ENCODE measurements around the gene PIM1.

The PIM1 gene

DNA sequence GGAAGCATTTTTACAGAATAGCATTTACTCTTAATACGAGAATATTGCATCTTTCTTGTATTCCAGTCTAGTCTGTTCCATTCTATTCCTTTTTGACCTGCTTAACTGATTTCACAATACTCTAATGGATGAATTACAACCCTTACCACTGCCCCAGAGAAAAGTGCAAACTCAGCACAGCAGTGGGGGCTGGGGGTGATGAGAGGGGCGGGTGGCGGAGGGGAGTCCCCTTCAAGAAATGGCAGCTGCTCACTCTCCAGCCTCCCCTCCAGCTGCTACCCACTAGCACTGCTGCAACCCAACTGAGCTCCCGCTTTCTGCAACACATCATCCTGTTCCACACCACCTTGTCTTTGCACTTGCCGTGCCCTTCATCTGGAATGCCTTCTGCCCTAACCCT lies 30.1 kb downstream of the PIM1 start:
- H3K9me3 Mint-ChIP-seq = peaks cover 3% of the 10 kb centered on the region
- peaks cover 22% of the 10 kb centered on the region for H3K4me1 Mint-ChIP-seq
- TF ChIP-seq, protein P1, sequence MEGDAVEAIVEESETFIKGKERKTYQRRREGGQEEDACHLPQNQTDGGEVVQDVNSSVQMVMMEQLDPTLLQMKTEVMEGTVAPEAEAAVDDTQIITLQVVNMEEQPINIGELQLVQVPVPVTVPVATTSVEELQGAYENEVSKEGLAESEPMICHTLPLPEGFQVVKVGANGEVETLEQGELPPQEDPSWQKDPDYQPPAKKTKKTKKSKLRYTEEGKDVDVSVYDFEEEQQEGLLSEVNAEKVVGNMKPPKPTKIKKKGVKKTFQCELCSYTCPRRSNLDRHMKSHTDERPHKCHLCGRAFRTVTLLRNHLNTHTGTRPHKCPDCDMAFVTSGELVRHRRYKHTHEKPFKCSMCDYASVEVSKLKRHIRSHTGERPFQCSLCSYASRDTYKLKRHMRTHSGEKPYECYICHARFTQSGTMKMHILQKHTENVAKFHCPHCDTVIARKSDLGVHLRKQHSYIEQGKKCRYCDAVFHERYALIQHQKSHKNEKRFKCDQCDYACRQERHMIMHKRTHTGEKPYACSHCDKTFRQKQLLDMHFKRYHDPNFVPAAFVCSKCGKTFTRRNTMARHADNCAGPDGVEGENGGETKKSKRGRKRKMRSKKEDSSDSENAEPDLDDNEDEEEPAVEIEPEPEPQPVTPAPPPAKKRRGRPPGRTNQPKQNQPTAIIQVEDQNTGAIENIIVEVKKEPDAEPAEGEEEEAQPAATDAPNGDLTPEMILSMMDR (IDR thresholded peaks at IDR 0.05; ENCODE audit: unreplicated experiment in 3 of 3) = no peak
- H3K27ac Mint-ChIP-seq = no peak overlapping the region
- no peak overlapping the region for H3K4me3 Mint-ChIP-seq
- no peaks in the 10 kb centered on the region for H3K27me3 Mint-ChIP-seq (ENCODE audit: low read depth)
- no peaks in the 10 kb centered on the region for H3K36me3 Mint-ChIP-seq (ENCODE audit: low read depth)

DNA sequence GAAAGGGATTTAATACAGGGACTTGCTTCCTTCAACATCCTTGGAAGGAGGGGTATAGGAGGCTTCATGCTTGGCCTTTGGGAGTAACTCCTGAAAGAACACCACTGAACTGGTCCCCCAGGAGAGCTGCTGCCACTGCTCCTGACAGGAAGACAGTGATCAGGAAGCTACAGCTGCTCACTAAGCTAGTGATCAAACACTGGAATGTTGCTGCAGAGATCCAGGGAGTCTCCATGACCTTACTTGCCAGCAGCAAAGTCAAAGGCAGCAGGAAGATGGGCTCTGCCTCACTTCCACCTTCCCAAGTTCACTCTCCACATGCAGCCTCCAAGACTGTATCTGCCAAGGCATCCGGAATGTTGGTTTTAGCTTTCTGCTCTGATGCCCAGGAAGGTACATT lies 31.8 kb downstream of the PIM1 start:
- Mint-ChIP-seq H3K27me3 (ENCODE audit: low read depth) (no peaks in the 10 kb centered on the region), H3K27ac (no peak overlapping the region), H3K4me1 (peaks cover 22% of the 10 kb centered on the region), H3K4me3 (no peak overlapping the region), H3K36me3 (ENCODE audit: low read depth) (no peaks in the 10 kb centered on the region), H3K9me3 (no peaks in the 10 kb centered on the region)
- TF ChIP-seq, protein P1 (IDR thresholded peaks at IDR 0.05; ENCODE audit: unreplicated experiment in 3 of 3) = no peak

DNA sequence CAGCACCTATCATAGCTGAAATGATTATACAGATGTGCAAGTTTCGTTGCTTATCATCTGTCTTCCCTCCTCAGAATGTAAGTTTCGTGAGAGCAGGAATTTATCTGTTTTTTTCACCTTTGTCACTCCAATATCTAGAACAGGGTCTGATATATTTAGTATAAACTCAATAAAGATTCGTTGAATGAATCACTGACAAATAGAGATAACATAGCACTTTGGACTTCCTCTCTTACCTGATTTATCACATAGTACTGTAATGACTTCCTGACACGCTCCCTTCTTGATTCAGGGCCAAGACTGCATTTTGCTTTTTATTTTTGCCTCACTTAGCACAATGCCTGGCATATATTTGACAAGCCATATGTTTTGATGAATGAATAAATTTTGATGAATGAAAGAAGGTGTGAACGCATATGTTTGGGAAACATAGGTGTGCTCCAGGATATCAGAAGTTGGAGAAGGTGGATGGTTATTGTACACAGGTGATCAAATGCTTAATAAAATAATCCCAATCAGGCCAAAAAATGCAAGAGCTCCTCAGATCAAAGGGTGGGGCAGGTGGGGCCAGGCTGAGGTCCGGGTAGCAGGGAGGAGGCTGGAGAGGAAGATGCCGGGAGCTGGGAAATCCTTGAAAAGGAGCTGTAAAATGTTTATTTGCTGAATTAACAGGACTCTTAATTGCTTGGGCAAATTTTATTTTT lies 33.0 kb downstream of the PIM1 start:
- peaks cover 22% of the 10 kb centered on the region for H3K4me1 Mint-ChIP-seq
- H3K4me3 Mint-ChIP-seq = no peak overlapping the region
- H3K9me3 Mint-ChIP-seq = no peaks in the 10 kb centered on the region
- H3K27me3 Mint-ChIP-seq (ENCODE audit: low read depth) = no peaks in the 10 kb centered on the region
- peak overlapping the region in 1 of 3 experiments; percentile 31 for H3K27ac Mint-ChIP-seq
- H3K36me3 Mint-ChIP-seq (ENCODE audit: low read depth) = no peaks in the 10 kb centered on the region
- TF ChIP-seq, protein P1 (IDR thresholded peaks at IDR 0.05; ENCODE audit: unreplicated experiment in 3 of 3) = no peak

DNA sequence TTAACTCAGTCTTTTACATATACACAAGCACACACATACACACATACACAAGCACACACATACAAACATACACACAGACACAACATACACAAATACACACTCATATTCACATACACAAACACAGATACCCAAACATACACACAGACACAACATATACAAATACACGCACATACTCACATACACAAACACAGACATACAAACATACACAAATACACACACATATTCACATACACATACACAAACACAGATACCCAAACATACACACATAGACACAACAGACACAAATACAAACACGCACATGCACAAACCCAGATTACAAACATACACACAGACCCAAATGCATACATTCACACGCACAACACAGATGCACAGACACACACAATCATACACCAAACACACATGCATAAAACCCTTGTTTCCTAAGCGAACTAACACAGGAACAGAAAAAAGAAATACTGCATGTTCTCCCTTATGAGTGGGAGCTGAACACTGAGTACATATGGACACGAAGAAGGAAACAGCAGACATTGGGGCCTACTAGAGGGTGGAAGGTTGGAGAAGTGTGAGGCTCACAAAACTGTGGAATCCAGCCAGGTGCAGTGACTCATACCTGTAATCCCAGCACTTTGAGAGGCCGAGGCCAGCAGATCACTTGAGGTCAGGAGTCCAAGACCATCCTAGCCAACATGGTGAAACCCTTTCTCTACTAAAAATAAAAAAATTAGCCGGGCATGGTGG lies 34.2 kb downstream of the PIM1 start:
- H3K4me3 Mint-ChIP-seq = no peak overlapping the region
- peak overlapping the region; percentile 1 to 70 (median 53) for H3K27ac Mint-ChIP-seq
- TF ChIP-seq, protein P1 (IDR thresholded peaks at IDR 0.05; ENCODE audit: unreplicated experiment in 3 of 3) = no peak
- H3K27me3 Mint-ChIP-seq (ENCODE audit: low read depth) = no peaks in the 10 kb centered on the region
- H3K4me1 Mint-ChIP-seq = peaks cover 22% of the 10 kb centered on the region
- H3K36me3 Mint-ChIP-seq (ENCODE audit: low read depth) = no peaks in the 10 kb centered on the region
- no peaks in the 10 kb centered on the region for H3K9me3 Mint-ChIP-seq

DNA sequence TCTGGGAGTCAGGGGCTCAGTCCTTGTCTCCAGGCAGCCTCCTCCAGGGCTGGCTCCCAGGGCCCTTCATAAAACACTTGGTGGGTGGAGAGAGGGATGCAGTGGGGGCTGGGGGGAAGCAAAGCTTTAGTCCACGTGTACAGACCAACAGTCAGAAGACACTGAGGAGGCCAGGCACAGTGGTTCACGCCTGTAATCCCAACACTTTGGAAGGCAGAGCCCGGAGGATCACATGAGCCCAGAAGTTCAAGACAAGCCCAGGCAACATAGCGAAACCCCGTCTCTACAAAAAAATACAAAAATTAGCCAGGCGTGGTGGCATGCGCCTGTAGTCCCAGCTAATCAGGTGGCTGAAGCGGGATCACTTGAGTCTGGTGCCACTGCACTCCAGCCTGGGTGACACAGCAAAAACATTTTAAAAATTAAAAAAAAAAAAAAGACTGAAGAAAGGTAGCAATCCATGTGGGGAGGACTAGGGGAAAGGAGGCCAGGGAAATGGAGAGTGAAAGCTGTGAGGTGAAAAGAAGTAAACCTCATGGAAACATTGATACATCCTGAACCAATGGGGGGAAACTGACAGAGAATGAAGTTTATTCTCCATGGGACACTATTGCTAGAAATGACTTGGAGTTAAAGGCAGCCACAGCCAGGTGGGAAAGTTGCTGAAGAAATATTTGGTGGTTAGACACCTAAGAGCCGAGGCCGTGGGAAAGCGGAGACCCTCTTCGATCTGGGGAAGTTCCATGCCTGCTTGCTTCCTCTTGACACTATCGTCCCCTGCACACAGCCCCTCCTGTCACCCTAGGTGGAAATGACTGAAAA lies 35.4 kb downstream of the PIM1 start:
- TF ChIP-seq, protein P1 (IDR thresholded peaks at IDR 0.05; ENCODE audit: unreplicated experiment in 3 of 3) = no peak
- Mint-ChIP-seq H3K4me3 (no peak overlapping the region), H3K27me3 (ENCODE audit: low read depth) (no peaks in the 10 kb centered on the region), H3K36me3 (ENCODE audit: low read depth) (no peaks in the 10 kb centered on the region), H3K9me3 (no peaks in the 10 kb centered on the region), H3K4me1 (peaks cover 30% of the 10 kb centered on the region), H3K27ac (no peak overlapping the region)

Measured in nephron (organoid).